Stimulated activated CD4-positive, alpha-beta T cell treated with anti-CD3 and anti-CD28 coated beads, Interleukin-12 subunit alpha, Interleukin-12 subunit beta, amount 100 ng/mL, for 24 hours (primary cell): ENCODE data around the gene MRPL20.
"Not testable (repeated sequence)": the region's sequence is repeated elsewhere in the genome, so short reads cannot be mapped to it uniquely, and the experiment has no call there.

Experiments
- DNase-seq, 2 experiments: peaks; one replicate each; pipeline ENCODE4 v3.0.0-alpha.2; 2020; ENCODE audit warnings: low read depth in 2 of 2

Gene MRPL20

DNA sequence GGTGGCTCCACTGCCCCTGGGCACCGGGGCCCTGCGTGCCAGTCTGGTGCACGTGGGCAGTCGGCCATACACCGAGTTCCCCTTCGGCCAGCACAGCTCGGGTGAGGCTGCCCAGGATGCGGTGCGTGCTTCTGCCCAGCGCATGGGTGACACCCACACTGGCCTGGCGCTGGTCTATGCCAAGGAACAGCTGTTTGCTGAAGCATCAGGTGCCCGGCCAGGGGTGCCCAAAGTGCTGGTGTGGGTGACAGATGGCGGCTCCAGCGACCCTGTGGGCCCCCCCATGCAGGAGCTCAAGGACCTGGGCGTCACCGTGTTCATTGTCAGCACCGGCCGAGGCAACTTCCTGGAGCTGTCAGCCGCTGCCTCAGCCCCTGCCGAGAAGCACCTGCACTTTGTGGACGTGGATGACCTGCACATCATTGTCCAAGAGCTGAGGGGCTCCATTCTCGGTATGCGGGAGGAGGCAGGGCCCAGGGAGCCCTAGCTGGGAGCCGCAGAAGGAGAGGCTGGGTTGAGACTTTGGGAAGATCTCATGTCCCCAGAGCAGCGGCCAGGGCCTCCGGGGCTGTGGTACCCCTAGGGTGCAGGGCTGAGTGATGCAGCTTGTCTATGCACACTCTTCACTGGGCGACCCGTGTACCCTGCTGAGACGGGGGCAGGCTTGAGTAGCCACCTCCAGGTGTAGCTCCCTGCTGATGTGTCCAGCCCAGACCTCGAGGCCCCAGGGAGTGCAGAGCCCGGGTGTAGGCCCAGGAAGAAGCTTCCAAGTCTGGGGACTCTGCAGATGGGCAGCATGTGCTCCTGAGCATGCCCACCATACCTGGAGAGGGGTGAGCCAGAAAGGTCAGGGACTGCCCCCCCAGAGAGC is 30.2 kb upstream of the MRPL20 start:
- no peak for DNase-seq

DNA sequence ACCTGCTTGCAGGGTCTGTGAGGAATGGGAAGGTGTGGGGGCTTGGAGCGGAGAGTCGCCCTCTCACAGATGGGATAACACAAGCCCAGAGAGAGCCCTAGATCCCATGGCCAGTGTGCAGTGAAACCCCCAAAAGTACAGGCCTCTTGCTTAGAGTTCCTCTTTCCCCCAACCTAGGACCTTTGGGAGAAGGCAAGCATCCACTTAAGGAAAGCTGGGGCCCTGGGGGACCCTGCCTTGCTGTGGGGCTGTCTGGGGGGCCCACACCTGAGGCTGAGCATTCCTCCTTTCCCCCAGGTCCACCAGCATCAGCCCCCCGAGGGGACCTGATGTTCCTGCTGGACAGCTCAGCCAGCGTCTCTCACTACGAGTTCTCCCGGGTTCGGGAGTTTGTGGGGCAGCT is 29.5 kb upstream of the MRPL20 start:
- no peak for DNase-seq

DNA sequence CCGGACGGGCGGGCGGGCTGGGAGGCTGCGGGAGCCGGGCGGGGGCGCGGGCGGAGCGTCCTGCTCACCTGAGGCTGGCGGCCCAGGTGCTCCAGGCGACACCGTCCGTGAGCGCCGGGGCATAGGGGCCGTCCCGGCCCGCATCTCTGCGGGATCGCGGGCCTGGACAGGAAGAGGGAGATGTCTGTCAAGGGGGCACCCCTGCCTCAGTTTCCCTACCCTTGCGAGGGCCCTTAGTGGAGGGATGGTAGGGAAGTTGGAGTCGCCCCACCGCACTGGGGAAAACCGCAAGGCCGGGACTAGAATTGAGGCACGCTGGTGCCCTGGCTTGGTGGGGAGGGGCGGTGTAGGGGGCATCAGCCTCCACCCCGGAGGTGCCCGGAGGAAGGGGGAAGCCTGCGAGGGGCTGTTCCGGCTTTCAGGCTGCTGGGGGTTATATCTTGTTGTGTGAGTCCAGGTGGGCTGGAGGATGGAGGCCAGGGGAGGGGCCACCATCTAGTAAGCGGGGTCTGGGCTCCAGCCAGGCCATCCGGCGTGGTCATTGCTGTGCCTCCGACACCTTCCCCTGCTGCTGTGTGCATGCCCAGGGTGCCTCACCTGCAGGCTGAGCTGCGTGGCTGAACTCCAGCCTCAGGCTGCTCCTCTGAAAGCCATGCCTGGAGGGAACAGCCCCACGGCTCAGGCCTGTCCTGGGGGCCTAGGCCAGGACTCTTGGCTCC is 29.0 kb upstream of the MRPL20 start:
- DNase-seq, result no peak

DNA sequence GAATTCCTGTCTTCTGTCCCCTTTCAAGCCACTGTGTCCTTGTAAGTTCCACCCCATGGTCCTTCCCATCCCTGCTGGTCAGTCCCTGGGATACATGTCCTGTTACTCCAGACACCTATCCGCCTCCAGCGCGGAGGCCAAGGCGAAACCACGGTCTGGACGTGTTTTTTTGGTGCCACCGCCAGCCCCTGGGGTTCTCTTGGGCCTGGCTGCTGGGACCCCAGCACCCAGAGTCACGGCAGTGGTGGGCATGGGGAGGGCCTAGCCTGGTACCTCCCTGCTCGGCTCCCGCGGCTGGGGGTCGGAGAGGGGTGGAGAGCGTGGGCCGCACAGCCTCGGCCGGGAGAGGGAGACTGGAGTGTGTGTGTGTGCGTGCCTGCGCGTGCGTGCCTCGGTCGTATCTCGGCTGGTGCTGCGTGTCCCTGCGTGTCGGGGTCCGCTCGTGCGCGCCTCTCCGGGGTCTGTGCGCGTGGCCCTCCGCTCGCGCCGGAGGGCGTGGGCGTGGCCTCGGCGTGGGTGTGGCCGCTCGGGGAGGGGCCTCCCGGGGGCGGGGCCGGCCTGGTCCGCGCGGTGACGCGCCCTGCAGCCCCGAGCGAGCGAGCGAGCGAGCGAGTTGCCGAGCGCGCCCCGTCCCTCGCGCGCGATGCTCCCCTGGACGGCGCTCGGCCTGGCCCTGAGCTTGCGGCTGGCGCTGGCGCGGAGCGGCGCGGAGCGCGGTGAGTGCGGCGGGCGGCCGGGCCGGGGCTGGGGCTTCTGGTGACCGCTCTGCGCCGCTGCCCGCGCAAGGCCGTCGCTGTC is 28.2 kb upstream of the MRPL20 start, which contains the start of gene VWA1:
VWA1 (plus strand) TSS at position 585 of the 798 bp plus-strand sequence; CDS start at position 644, 59 bp downstream.
- peak; percentile 36 to 57 for DNase-seq

DNA sequence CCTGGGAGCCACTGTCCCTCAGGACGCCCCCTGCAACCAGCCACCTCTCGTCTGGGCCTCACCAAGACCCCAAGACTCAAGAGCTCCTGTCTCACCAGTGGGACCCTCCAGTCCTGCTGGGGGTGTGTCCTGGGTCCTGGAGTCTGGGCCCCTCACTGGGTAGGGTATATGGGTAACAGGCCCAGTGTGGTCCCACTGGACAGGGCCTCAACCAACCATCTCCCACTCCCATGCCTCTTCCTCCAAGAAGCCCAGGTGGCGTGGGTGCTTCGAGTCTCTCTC is 27.7 kb upstream of the MRPL20 start:
- no peak for DNase-seq

DNA sequence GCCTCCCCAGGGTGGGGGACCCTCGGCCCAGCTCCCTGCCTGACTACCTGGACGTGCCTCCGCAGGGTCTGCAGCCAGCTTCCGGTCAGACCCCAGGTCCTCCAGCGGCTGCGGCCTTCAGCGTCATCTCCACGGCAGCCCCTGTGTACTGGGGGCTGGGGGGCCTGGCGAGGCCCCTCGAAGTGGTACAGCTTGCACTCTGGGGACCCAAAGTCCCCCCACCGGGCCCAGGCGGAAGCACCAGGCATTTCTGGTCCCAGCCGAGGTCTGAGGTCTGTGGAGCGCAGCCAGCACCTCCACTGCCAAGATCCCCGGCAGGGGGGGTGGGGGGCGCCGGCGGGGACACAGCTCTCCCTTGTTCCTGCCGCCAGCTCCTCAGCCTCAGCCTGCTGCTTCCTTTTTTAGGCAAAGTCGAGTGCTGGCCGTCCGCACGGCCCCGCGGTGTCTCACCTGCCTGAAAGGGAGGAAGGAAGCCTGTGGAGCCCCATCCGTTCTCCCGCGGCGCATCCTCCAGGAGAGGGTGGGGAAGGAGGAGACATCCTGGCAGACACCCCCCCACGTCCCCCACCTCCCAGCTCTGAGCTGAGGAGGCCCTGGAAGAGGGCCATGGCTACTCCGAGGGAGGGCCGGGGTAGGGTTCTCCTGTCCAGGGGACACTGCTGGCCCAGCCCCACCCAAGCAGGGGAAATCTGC is 27.2 kb upstream of the MRPL20 start:
- DNase-seq, result no peak

DNA sequence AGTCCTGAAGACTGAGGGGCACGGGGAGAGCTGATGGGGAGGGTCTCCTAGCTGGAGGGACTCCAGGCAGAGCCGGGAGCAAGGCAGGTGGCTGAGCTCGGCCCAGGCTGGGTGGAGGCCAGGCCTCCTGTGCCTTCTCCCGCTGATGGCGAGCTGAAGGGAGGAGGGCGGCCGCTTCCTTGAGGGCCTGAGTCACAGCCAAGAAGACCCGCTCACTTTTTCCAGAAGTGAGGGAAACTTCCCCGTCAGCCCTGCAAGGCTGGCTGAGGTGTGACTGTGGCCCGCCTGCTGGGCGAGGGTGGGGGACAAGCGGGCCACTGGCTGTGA is 26.7 kb upstream of the MRPL20 start:
- DNase-seq, result peak; percentile 49 to 62

DNA sequence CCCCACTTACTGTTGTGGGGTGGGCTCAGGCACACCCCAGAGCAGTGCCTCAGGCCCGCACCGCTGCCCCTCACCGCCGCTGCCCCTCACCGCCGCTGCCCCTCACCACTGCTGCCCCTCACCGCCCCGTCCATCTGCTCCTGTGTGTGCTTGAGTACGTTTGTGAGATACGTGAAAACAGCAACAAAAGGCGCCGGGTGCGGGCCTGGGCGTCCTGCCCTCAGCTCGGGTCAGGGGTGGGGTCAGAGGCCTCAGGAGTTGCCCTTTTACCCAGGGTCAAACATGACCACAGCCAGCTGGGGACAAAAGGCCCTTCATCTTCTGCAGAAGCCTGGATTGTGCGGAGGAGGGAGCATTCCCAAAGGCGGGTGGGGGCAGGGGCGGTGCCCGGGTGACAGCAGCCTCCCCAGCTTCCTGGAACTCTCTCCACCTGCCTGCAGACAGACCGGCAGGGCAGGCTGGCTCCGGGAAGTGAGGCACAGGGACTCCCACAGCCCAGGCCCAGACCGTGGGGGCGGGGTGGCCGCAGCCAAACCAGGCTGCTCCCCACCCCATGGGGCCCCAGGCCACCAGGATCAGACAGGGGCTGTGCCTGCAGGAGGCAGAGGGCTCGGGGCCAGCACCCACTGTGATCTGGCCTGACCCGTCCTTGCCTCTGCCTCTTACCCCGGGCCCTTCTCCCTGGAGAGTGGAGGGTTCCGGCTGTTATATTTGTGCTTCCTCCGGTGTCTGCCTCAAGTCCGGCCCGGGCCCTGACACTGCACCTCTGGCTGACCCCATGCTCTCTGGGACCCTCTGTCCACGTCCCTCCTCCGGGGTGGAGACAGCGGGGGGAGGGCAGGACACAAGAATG is 26.1 kb upstream of the MRPL20 start:
- no peak for DNase-seq

DNA sequence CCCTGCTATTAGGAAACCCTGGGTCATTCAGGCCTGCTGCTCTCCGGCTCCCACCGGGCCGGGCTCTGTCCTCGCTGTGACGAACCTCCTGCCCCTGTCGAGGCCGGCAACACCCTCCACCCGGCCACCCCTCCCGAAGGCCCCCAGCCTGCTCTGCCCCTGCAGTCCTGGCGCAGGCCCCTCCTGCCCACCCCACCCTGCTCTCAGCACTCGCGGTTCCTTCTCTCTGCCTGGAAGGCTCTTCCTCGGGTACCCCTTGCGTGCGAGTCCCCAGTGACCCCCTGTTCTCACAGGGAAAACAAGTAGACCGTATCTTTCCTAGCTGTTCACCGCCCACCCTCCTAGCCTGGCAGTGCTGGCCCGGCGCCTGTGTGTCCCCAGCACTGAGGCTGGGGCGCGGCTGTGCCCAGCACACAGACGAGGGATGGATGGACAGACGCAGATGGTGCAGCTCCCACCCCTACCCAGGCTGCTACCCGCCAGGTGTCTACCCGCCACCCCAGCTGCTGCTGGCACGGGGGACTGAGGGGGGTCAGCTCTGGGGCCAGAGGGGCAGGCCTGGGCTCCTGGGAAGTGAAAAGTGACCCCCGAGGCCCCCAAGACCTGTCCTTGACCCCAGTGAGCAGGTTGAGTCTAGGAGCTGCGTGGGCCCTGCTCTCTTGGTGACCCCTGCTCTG is 25.3 kb upstream of the MRPL20 start:
- no peak for DNase-seq

DNA sequence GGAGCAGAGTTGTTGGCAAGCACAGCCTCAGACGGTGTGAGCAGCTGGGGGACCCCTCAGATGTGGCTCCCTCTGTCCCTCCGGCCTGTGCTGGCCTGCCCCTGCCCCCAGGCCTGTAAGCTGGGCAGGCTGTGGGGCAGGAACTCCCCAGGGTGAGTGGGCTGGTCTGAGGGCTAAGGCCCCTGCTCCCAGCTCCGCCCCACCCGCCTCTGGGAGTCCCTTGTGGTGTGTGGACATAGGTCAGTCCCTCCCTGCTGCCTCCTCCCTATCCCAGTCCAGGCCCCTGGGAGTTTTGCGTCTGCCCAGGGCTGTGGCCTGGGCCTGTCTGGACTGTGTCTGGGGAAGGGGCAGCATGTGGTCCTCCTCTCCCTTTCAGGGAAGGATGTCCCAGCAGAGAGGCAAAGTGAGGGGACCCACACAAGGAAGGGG is 24.8 kb upstream of the MRPL20 start:
- DNase-seq, result no peak

DNA sequence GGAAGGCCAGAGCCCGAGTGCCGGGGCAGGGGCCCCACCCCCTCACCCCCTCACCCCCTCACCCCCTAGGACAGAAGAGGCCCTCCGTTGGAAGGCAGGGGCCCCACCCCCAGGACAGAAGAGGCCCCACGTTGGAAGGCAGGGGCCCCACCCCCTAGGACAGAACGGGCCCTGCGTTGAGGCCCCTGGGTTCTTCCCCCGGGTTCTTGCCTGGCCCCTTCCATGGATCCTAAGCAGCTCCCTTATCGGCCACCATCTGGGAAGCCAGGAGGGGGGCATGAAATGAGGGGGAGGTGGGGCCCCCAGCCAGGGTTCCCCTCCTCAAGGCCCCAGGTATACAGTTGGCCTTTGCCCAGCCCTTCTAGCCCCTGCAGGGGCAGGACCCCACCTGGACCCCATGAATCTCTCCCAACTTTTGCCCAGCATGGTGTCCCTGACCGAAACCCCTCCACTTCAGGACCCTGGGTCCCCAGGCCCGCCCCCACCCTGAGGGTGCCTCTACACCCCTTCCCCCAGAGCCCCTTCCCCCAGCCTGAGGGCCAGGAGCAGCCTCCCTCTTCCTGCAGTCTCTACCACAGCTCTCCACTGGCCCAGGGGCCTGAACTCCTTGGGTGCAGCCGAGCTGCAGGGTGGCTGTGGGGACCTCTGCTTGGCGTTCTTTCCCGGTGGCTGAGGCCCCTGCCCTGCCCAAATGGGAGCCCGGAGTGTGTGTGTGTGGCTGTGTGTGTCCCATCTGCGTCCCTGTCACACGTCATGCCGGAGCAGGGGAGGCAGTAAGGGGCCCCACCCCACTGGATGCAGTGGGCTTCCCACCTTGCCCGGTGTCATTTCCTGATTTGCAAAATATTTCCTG is 24.1 kb upstream of the MRPL20 start:
- no peak for DNase-seq

DNA sequence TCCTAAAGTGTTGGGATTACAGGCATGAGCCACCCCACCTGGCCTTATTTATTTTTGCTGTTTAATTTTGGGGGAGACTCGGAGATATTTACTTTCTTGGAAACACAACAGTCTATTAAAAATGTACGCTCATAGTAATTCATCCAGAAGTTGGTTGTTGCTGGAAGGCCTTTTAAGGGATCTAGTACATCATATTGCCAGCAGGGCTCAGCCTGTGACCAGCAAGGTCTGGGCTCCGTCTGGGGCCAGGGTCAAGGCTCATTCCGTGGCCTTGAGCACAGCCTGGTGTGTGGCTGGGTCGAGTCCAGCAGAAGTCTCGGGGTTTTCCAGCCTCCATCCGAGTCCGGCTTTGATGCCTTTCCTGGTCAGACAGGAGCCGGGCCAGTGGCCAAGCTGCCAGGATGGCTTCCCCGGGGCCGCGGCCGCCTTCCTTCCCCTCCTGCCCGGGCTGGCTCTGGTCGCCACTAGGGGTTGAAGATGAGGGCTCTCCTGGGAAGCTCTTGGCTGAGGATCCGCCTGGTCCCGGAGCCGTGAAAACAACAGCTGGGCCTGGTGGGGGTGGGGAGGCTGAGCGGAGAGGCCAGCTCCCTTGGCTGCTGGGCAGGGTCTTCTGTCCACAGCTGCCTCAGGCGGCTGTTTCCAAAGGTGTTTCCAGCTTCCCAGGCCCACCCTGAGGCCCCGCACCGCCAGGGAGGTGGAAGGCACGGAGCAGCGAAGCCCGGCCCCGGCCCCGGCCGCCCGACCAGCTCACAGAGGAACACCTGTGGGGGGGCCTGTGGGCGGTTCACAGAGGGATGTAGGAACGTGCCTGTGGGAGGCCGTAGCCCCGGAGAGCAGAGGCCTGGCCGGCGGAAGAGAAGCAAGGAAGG is 23.3 kb upstream of the MRPL20 start:
- DNase-seq, result no peak

DNA sequence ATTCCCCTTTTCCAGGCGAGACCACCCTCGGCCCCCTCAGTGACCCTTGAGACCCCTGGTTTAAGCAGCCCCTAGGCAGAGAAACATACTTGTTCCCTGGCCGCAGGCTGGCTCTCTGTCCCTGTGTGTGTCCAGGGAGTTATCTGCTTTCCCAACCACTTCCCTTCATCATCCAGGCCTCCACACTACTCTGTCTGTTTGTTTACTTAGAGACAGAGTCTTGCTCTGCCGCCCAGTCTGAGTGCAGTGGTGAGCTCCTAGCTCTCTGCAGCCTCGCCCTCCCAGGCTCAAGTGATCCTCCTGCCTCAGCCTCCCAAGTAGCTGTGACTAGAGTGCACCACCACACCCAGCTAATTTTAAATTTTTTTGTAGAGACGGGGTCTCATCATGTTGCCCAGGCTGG is 22.6 kb upstream of the MRPL20 start:
- no peak for DNase-seq

DNA sequence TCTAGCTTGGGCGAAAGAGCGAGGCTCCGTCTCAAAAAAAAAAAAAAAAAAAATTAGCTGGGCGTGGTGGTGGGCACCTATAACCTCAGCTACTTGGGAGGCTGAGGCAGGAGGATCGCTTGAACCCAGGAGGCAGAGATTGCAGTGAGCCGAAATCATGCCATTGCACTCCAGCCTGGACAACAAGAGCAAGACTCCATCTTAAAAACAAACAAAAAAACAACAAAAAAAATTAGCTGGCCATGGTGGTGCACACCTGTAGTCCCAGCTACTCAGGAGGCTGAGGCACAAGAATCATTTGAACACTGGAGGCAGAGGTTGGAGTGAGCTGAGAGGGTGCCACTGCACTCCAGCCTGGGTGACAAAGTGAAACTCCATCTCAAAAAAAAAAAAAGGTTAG is 21.9 kb upstream of the MRPL20 start:
- not testable (repeated sequence) for DNase-seq

DNA sequence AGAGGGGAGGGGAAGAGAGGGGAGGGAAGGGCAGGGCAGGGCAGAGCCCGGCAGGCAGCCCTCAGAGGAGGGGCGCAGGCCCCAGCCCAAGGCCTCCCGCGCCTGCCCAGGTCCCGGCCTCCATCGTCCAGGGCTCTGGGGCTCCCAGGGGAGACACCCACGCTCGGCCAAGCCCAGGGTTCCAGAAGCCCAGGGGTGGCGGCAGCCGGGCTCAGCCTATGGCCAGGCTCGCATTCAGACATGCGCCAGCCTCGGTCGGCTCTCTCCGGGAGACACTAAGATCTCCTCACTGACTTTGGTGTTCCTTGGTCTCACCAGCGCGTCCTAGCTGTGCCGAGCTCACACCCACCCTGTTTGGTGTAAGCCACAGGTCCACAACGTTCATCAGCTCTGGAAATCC is 21.1 kb upstream of the MRPL20 start:
- DNase-seq, result no peak

DNA sequence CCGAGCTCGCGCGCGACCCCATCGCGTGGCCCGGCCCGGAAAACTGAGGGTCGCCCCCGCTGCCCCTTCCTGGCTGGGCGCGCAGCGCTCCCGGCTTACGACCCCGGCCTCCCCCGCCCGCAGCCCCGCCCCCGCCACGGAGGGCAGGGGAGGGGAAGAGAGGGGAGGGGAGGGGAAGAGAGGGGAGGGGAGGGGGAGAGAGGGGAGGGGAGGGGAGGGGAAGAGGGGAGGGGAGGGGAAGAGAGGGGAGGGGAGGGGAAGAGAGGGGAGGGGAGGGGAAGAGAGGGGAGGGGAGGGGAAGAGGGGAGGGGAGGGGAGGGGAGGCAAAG is 20.7 kb upstream of the MRPL20 start:
- DNase-seq, result no peak

DNA sequence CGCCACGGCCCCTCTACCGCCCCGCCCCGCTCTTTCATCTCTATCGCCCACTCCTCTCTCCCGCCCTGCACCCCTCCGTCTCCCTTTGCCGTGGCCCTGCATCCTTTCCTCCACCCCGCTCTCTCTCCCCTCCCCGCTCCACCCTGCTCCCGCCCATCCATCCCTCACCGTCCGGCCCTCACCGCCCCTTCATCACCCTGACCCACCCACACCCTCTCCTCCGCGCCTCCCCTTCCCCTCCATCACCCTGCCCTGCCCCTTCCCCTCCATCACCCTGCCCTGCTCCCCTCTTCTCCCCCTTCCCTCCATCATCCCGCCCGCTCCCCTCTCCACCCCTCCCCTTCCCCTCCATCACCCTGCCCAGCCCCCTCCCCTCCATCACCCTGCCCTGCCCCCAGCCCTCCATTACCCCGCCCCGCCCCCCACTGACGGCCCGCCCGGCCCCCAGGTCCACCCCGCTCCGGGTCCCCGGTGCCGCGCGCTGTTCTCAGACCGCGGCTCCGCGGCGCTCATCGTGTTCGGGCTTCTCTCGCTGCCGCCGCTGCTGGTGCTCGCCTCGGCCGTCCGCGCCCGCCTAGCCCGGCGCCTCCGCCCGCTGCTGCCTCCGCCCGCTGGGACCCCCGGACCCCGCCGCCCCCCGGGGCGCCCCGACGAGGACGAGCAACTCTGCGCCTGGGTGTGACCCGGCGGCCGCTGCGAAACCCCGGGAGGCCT is 20.2 kb upstream of the MRPL20 start:
- DNase-seq, result no peak

DNA sequence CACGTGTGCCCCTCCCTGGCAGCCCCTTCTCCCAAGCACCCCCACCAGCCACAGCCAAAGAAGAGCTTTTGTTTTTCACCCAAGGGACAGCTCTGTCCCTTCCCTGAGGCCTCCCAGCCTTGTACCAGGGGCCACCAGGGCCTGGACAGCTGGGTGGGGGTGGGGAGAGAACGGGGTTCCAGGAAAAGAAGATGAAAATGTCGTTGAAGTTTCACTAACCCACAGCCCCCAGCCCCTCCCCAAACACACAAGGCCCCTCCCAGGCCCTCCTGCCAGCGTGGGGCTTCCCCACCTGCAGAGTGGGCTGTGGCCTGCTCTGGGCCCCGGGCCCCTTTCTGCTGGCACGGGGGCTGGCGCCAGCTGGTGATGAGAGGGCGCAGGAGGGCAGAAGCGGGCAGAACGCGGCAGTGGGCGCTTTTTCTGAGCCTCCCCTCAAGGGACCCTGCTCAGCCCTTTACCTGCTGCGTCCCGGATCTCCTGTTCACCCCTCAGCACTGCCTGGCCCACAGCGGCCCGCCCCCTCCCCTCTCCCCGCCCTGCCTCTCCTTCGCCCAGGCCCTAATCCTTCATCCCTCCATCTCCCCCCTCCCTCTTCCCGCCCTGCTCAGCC is 19.5 kb upstream of the MRPL20 start:
- no peak for DNase-seq
